NCI-H2029 treated with DMSO at 0.1 percent for 48 hours (cell line): ENCODE results near the gene TIAM1.
A peak's percentile ranks its signal among the peaks of the same experiment; 100 is the strongest.

Source experiments
- DNase-seq: peaks from one replicate; lab custom pipeline; 2025; lab: John Stamatoyannopoulos, UW

Gene TIAM1

GRCh38 chr21:31332525-31332924 lies 11.5 kb downstream of the TIAM1 start:
- no peak for DNase-seq

- no peak for DNase-seq
These were observed 12.8 kb downstream of the TIAM1 start for GRCh38 chr21:31331231-31331630.

GRCh38 chr21:31330144-31330483 lies 13.9 kb downstream of the TIAM1 start:
- DNase-seq = no peak

GRCh38 chr21:31329456-31330143 lies 14.5 kb downstream of the TIAM1 start:
- no peak for DNase-seq

- no peak for DNase-seq
These were observed 17.4 kb downstream of the TIAM1 start for GRCh38 chr21:31326522-31327242.

GRCh38 chr21:31318971-31319370 lies 25.1 kb downstream of the TIAM1 start:
- DNase-seq = no peak

- no peak for DNase-seq
These were observed 26.4 kb downstream of the TIAM1 start for GRCh38 chr21:31317688-31318087.

- DNase-seq = no peak
These were observed 27.4 kb downstream of the TIAM1 start for GRCh38 chr21:31316488-31317169.

GRCh38 chr21:31316072-31316471 lies 28.0 kb downstream of the TIAM1 start:
- DNase-seq = no peak

- peak; percentile 61 for DNase-seq
These were observed 33.3 kb downstream of the TIAM1 start for GRCh38 chr21:31310750-31311149.

GRCh38 chr21:31308584-31308983 lies 35.5 kb downstream of the TIAM1 start:
- no peak for DNase-seq

GRCh38 chr21:31305888-31306287 lies 38.2 kb downstream of the TIAM1 start:
- DNase-seq = no peak

GRCh38 chr21:31299291-31300147 lies 44.5 kb downstream of the TIAM1 start:
- DNase-seq = no peak

GRCh38 chr21:31298618-31299269 lies 45.3 kb downstream of the TIAM1 start:
- DNase-seq = no peak

GRCh38 chr21:31297806-31298205 lies 46.3 kb downstream of the TIAM1 start:
- DNase-seq = no peak

GRCh38 chr21:31295676-31296075 lies 48.4 kb downstream of the TIAM1 start:
- DNase-seq = no peak

GRCh38 chr21:31294691-31295090 lies 49.4 kb downstream of the TIAM1 start:
- DNase-seq = no peak

GRCh38 chr21:31293986-31294385 lies 50.1 kb downstream of the TIAM1 start:
- no peak for DNase-seq

GRCh38 chr21:31290765-31291164 lies 53.3 kb downstream of the TIAM1 start:
- DNase-seq = no peak

GRCh38 chr21:31289702-31290101 lies 54.4 kb downstream of the TIAM1 start:
- DNase-seq = no peak

GRCh38 chr21:31288191-31288590 lies 55.9 kb downstream of the TIAM1 start:
- DNase-seq = no peak

GRCh38 chr21:31287201-31287600 lies 56.9 kb downstream of the TIAM1 start:
- no peak for DNase-seq
